Kidney (tissue), 14 donors: ENCODE results near the gene C10orf90. TPM values are rescaled to one million over a fixed set of nuclear protein-coding genes. Genes with fewer than 3 reads are reported as not detected.

Experiments used
- DNase-seq, 5 donors: peaks; one replicate each; pipeline ENCODE4 v3.0.0-alpha.2; 2013 to 2020
- FAIRE-seq: peaks from 2 replicates; lab custom pipeline; 2012; peaks lifted over from hg19 to GRCh38; lab: Jason Lieb, UNC
- H3K27ac ChIP-seq, 2 donors: one replicate each; pipeline ENCODE4 v1.7.0; 2013; ENCODE audit warnings: low read depth in 2 of 2, low read length in 2 of 2, inconsistent platforms in 1 of 2
- H3K27me3 ChIP-seq: one replicate; pipeline ENCODE4 v1.7.1; 2013; ENCODE audit warnings: low read length, inconsistent platforms; ENCODE audit not compliant: control insufficient read depth, insufficient read depth
- H3K36me3 ChIP-seq, 3 donors: one replicate each; pipeline versions ENCODE4 v1.7.0 to v1.7.1; 2013; ENCODE audit warnings: low read length in 3 of 3, control low read depth in 1 of 3, inconsistent platforms in 1 of 3; ENCODE audit not compliant: insufficient read depth in 3 of 3, control insufficient read depth in 2 of 3
- H3K4me1 ChIP-seq, 3 donors: one replicate each; pipeline versions ENCODE4 v1.7.0 to v1.7.1; 2013; ENCODE audit warnings: low read length in 3 of 3, inconsistent platforms in 1 of 3, low read depth in 1 of 3; ENCODE audit not compliant: control insufficient read depth in 2 of 3, insufficient read depth in 2 of 3
- H3K4me3 ChIP-seq, 3 donors: one replicate each; pipeline versions ENCODE4 v1.7.0 to v1.8.1; 2013; ENCODE audit warnings: low read length in 3 of 3, control low read depth in 1 of 3, inconsistent platforms in 1 of 3
- H3K9ac ChIP-seq, 3 donors: one replicate each; pipeline versions ENCODE4 v1.7.0 to v1.7.1; 2013; ENCODE audit warnings: low read length in 3 of 3, control low read depth in 1 of 3, inconsistent platforms in 1 of 3
- H3K9me3 ChIP-seq, 3 donors: one replicate each; pipeline versions ENCODE4 v1.7.0 to v1.7.1; 2013; ENCODE audit warnings: low read length in 3 of 3, control low read depth in 1 of 3, inconsistent platforms in 1 of 3; ENCODE audit not compliant: control insufficient read depth in 2 of 3, insufficient read depth in 1 of 3
- CTCF ChIP-seq: IDR thresholded peaks from 3 replicates; pipeline ENCODE4 v1.5.1; 2012; ENCODE audit warnings: mild to moderate bottlenecking, moderate library complexity, borderline replicate concordance; ENCODE audit not compliant: insufficient read depth; ENCODE audit errors: extremely low read depth
- intact Hi-C: fragments of 100-400 bp; cut with DNase I; formaldehyde crosslinking; loops from one replicate; pipeline ENCODE4 v1.11.1; 2022
- polyA plus RNA-seq: library from polyadenylated mRNA; stranded (reverse); fragments of 350-450 nt; fragmentation: Illumina TruSeq; extraction: RNeasy Lipid Tissue Mini Kit (QIAGEN cat#74804); gene quantifications from one replicate; pipeline ENCODE4 v1.2.3, GENCODE V29; 2014; ENCODE audit warnings: low read depth, low replicate concordance; ENCODE audit not compliant: insufficient read depth
- total RNA-seq: library from RNA; stranded (reverse); fragmentation: NEBNext Ultra II Directional; extraction: Animal tissue kit (Norgen Biotek cat#: 25700); gene quantifications from one replicate; pipeline ENCODE4 v1.2.1, GENCODE V29; 2021
- donor health status: control.
- donor health status: control.
- donor health status: control.
- donor health status: control.
- donor health status: control.
- donor health status: DM: yes; HTN: yes; CAD: no.
- donor health status: Normal renal cell carcinoma (clear cell type).

Gene C10orf90
- total and polyA plus RNA-seq, 2 donors from 2014 or later: 0.30 TPM; not detected in 1

- Histone ChIP-seq H3K4me3 (no peak overlapping the region), H3K27me3 (no peaks in the 10 kb centered on the region), H3K9me3 (no peaks in the 10 kb centered on the region), H3K4me1 (no peaks in the 10 kb centered on the region), H3K36me3 (no peaks in the 10 kb centered on the region), H3K9ac (no peak overlapping the region), H3K27ac (no peak overlapping the region)
- no peak for TF ChIP-seq CTCF
- DNase-seq: peak in 1 of 5 donors; percentile 9
- intact Hi-C loops: no loop called here
- no peak for FAIRE-seq
Observed at GRCh38 chr10:126564326-126564888, 106.1 kb downstream of the C10orf90 start.

GRCh38 chr10:126563361-126563760, 107.1 kb downstream of the C10orf90 start:
- Histone ChIP-seq H3K4me3 (no peak overlapping the region), H3K9ac (no peak overlapping the region), H3K27ac (no peak overlapping the region), H3K9me3 (no peaks in the 10 kb centered on the region), H3K4me1 (no peaks in the 10 kb centered on the region), H3K27me3 (no peaks in the 10 kb centered on the region), H3K36me3 (no peaks in the 10 kb centered on the region)
- no peak for FAIRE-seq
- intact Hi-C loops: no loop called here
- no peak for TF ChIP-seq CTCF
- no peak for DNase-seq

GRCh38 chr10:126561921-126562680, 108.4 kb downstream of the C10orf90 start:
- no peaks in the 10 kb centered on the region for H3K4me1 ChIP-seq
- FAIRE-seq: no peak
- H3K9ac ChIP-seq: no peak overlapping the region
- H3K27me3 ChIP-seq: no peaks in the 10 kb centered on the region
- DNase-seq: no peak
- TF ChIP-seq CTCF: no peak
- no peak overlapping the region for H3K4me3 ChIP-seq
- intact Hi-C loops: no loop called here
- H3K9me3 ChIP-seq: no peaks in the 10 kb centered on the region
- H3K36me3 ChIP-seq: no peaks in the 10 kb centered on the region
- no peak overlapping the region for H3K27ac ChIP-seq
